ENCODE data around the gene ITPK1.

Gene ITPK1

GRCh38 chr14:93072659-93073357 is 42.9 kb downstream of the ITPK1 start:
- DNase-seq = no peak
- no peaks in the 10 kb centered on the region for H3F3A ChIP-seq (ENCODE audit: insufficient read depth, low read length)
- no peaks in the 10 kb centered on the region for H3K79me2 ChIP-seq (ENCODE audit: low read length)
- no peaks in the 10 kb centered on the region for H3K9me2 ChIP-seq (replicated peaks; ENCODE audit: insufficient read depth, low read length)
- H3K9ac ChIP-seq (ENCODE audit: low read length) = no peak overlapping the region
- no peaks in the 10 kb centered on the region for H3K4me1 ChIP-seq (ENCODE audit: low read length)
- TF ChIP-seq EZH2 (optimal IDR thresholded peaks at IDR 0.05; ENCODE audit: low read depth, low read length) = no peak
- TF ChIP-seq, protein P1, sequence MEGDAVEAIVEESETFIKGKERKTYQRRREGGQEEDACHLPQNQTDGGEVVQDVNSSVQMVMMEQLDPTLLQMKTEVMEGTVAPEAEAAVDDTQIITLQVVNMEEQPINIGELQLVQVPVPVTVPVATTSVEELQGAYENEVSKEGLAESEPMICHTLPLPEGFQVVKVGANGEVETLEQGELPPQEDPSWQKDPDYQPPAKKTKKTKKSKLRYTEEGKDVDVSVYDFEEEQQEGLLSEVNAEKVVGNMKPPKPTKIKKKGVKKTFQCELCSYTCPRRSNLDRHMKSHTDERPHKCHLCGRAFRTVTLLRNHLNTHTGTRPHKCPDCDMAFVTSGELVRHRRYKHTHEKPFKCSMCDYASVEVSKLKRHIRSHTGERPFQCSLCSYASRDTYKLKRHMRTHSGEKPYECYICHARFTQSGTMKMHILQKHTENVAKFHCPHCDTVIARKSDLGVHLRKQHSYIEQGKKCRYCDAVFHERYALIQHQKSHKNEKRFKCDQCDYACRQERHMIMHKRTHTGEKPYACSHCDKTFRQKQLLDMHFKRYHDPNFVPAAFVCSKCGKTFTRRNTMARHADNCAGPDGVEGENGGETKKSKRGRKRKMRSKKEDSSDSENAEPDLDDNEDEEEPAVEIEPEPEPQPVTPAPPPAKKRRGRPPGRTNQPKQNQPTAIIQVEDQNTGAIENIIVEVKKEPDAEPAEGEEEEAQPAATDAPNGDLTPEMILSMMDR (IDR thresholded peaks at IDR 0.05; ENCODE audit: low read length) = no peak
- TF ChIP-seq EZH2phosphoT487 (IDR thresholded peaks at IDR 0.05; ENCODE audit: low read length) = no peak
- no peaks in the 10 kb centered on the region for H4K20me1 ChIP-seq (ENCODE audit: insufficient read depth, low read length)
- no peaks in the 10 kb centered on the region for H3K27me3 ChIP-seq (replicated peaks; ENCODE audit: insufficient read depth, low read length)
- H3K9me3 ChIP-seq (replicated peaks; ENCODE audit: insufficient read depth, low read length) = no peaks in the 10 kb centered on the region
- H3K27ac ChIP-seq (ENCODE audit: low read length) = no peak overlapping the region
- no peaks in the 10 kb centered on the region for H3K36me3 ChIP-seq (replicated peaks; ENCODE audit: insufficient read depth, low read length)
- no peak overlapping the region for H3K4me2 ChIP-seq (ENCODE audit: low read depth, low read length)
- no peak overlapping the region for H2AFZ ChIP-seq (ENCODE audit: low read length)
- no peak overlapping the region for H3K4me3 ChIP-seq (ENCODE audit: low read length)

- no peak overlapping the region for H3K4me2 ChIP-seq (ENCODE audit: low read depth, low read length)
- no peaks in the 10 kb centered on the region for H3K9me3 ChIP-seq (replicated peaks; ENCODE audit: insufficient read depth, low read length)
- no peaks in the 10 kb centered on the region for H4K20me1 ChIP-seq (ENCODE audit: insufficient read depth, low read length)
- no peaks in the 10 kb centered on the region for H3F3A ChIP-seq (ENCODE audit: insufficient read depth, low read length)
- TF ChIP-seq EZH2phosphoT487 (IDR thresholded peaks at IDR 0.05; ENCODE audit: low read length) (no peak), EZH2 (optimal IDR thresholded peaks at IDR 0.05; ENCODE audit: low read depth, low read length) (no peak)
- TF ChIP-seq, protein P1 (IDR thresholded peaks at IDR 0.05; ENCODE audit: low read length) = no peak
- H3K36me3 ChIP-seq (replicated peaks; ENCODE audit: insufficient read depth, low read length) = no peaks in the 10 kb centered on the region
- no peaks in the 10 kb centered on the region for H3K4me1 ChIP-seq (ENCODE audit: low read length)
- H3K9ac ChIP-seq (ENCODE audit: low read length) = no peak overlapping the region
- H2AFZ ChIP-seq (ENCODE audit: low read length) = no peak overlapping the region
- no peaks in the 10 kb centered on the region for H3K27me3 ChIP-seq (replicated peaks; ENCODE audit: insufficient read depth, low read length)
- H3K79me2 ChIP-seq (ENCODE audit: low read length) = no peaks in the 10 kb centered on the region
- DNase-seq = no peak
- H3K4me3 ChIP-seq (ENCODE audit: low read length) = no peak overlapping the region
- no peak overlapping the region for H3K27ac ChIP-seq (ENCODE audit: low read length)
- no peaks in the 10 kb centered on the region for H3K9me2 ChIP-seq (replicated peaks; ENCODE audit: insufficient read depth, low read length)
These were observed 47.0 kb downstream of the ITPK1 start for GRCh38 chr14:93068711-93069110.

DNA sequence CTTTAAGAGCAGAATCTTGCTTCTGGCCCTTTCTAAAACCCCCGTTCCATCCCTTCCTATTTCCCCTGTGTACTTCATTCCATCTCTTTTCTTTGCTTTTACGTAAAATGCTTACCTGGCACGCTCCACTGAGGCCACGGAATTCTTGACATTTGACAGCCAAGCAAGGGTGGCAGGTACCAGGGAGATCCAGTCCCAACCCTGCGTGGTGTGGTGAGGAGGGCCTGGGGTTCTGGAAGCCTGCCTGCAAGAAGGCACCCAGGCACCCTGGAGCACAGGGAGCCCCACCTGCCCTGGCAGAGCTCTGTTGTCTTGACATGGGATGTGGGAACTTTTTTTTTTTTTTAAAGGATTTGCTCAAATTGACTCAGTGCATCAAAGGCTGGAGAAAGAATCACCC is 48.6 kb downstream of the ITPK1 start:
- H3K79me2 ChIP-seq (ENCODE audit: low read length) = no peaks in the 10 kb centered on the region
- no peaks in the 10 kb centered on the region for H3K27me3 ChIP-seq (replicated peaks; ENCODE audit: insufficient read depth, low read length)

More for the DNA sequence above, 48.6 kb downstream of the ITPK1 start:
- TF ChIP-seq, protein P1 (IDR thresholded peaks at IDR 0.05; ENCODE audit: low read length) = no peak
- H3K27ac ChIP-seq (ENCODE audit: low read length) = no peak overlapping the region
- no peaks in the 10 kb centered on the region for H3F3A ChIP-seq (ENCODE audit: insufficient read depth, low read length)
- H3K36me3 ChIP-seq (replicated peaks; ENCODE audit: insufficient read depth, low read length) = no peaks in the 10 kb centered on the region
- DNase-seq = no peak
- H3K4me1 ChIP-seq (ENCODE audit: low read length) = no peaks in the 10 kb centered on the region
- H3K4me3 ChIP-seq (ENCODE audit: low read length) = no peak overlapping the region
- H4K20me1 ChIP-seq (ENCODE audit: insufficient read depth, low read length) = no peaks in the 10 kb centered on the region
- no peak overlapping the region for H3K9ac ChIP-seq (ENCODE audit: low read length)
- H2AFZ ChIP-seq (ENCODE audit: low read length) = no peak overlapping the region
- no peak overlapping the region for H3K4me2 ChIP-seq (ENCODE audit: low read depth, low read length)
- no peaks in the 10 kb centered on the region for H3K9me2 ChIP-seq (replicated peaks; ENCODE audit: insufficient read depth, low read length)
- no peaks in the 10 kb centered on the region for H3K9me3 ChIP-seq (replicated peaks; ENCODE audit: insufficient read depth, low read length)
